ENCODE results near the gene IGHMBP2.

Gene IGHMBP2

DNA sequence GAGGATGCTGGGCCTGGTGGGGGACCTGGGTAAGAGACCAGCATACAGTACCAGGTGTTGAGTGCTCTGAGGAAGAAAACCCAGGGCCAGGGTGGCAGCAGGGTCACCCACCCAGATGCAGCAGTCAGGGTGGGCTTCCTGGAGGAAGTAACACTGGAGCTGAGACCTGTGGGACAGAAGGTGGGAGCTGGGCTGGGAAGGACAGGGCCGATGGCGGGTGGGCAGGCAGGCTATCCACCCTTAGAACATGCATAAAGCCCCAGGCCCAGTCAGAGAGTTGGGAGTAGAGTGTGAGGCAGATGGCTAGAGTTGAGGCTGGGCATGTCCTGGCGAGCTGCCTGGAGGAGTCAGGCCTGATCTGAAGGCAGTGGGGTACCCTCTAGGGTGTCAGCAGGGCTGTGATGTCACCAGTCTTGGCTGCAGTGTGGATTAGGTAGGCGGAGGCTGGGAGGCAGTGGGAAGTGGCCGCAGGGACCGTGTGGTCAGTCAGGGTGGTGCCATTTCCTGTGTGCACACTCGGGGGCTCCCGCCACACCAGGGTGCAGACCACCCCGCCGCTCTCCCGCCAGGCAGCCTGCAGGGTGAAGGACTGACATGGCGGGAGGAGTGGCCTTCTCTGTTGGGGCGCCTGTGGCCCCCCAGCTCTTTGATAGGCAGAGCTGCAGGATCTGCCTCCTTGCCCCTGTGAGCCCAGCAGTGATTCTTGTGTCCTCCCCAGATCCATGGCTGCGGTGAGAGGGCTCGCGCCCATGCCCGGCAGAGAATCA lies 35.3 kb downstream of the IGHMBP2 start:
- H3K27me3 Mint-ChIP-seq, result no peaks in the 10 kb centered on the region
- H3K9me3 Mint-ChIP-seq, result no peaks in the 10 kb centered on the region
- H3K4me3 Mint-ChIP-seq, result no peak overlapping the region
- no peak for ATAC-seq
- H3K36me3 Mint-ChIP-seq, result peaks cover 51% of the 10 kb centered on the region
- no peak overlapping the region for H3K27ac Mint-ChIP-seq
- peaks cover 13% of the 10 kb centered on the region for H3K4me1 Mint-ChIP-seq

GRCh38 chr11:68939583-68940555 lies 36.2 kb downstream of the IGHMBP2 start:
- Mint-ChIP-seq H3K27ac (no peak overlapping the region), H3K36me3 (peaks cover 51% of the 10 kb centered on the region), H3K4me1 (peaks cover 13% of the 10 kb centered on the region), H3K9me3 (no peaks in the 10 kb centered on the region), H3K27me3 (no peaks in the 10 kb centered on the region), H3K4me3 (no peak overlapping the region)
- no peak for ATAC-seq

GRCh38 chr11:68940651-68941323 lies 37.1 kb downstream of the IGHMBP2 start:
- H3K27me3 Mint-ChIP-seq, result no peaks in the 10 kb centered on the region
- peaks cover 13% of the 10 kb centered on the region for H3K4me1 Mint-ChIP-seq
- no peak overlapping the region for H3K4me3 Mint-ChIP-seq
- no peak for ATAC-seq
- H3K9me3 Mint-ChIP-seq, result no peaks in the 10 kb centered on the region
- H3K36me3 Mint-ChIP-seq, result peaks cover 43% of the 10 kb centered on the region
- H3K27ac Mint-ChIP-seq, result no peak overlapping the region

GRCh38 chr11:68941324-68942094 lies 37.8 kb downstream of the IGHMBP2 start:
- peaks cover 43% of the 10 kb centered on the region for H3K36me3 Mint-ChIP-seq
- H3K9me3 Mint-ChIP-seq, result no peaks in the 10 kb centered on the region
- H3K27me3 Mint-ChIP-seq, result no peaks in the 10 kb centered on the region
- peaks cover 13% of the 10 kb centered on the region for H3K4me1 Mint-ChIP-seq
- no peak for ATAC-seq
- peak overlapping the region; percentile 79 for H3K27ac Mint-ChIP-seq
- no peak overlapping the region for H3K4me3 Mint-ChIP-seq

DNA sequence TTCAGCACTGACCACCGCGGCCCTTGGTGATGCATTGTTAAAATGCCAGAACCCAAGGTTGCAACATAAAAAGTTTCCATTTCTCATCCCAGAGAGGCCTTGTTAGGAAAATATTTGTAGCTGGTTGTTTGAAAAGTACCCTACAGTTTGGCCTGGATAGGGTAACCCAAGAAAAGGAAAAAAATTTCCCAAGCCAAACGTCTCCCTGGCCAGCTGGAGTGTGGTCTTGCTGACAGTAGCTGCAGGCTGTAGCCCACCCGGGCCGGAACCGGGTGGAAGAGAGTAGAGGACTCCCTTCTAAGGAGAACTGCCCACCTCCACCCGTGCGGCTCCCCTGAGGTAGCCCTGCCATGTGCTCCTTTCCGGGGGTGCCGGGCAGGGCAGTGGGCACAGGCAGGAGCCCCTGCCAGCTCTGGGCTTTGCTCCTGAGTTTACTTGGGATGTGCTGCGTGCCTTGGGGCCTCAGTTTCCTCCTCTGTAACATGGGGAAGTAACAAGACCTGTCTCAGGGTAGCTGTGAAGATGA lies 38.5 kb downstream of the IGHMBP2 start:
- Mint-ChIP-seq H3K27me3 (no peaks in the 10 kb centered on the region), H3K27ac (peak overlapping the region; percentile 79), H3K36me3 (peaks cover 37% of the 10 kb centered on the region), H3K4me1 (peaks cover 13% of the 10 kb centered on the region), H3K9me3 (no peaks in the 10 kb centered on the region), H3K4me3 (no peak overlapping the region)
- no peak for ATAC-seq

GRCh38 chr11:68942751-68943271 lies 39.1 kb downstream of the IGHMBP2 start:
- Mint-ChIP-seq H3K4me3 (no peak overlapping the region), H3K36me3 (peaks cover 30% of the 10 kb centered on the region), H3K27me3 (no peaks in the 10 kb centered on the region), H3K27ac (peak overlapping the region; percentile 79), H3K9me3 (no peaks in the 10 kb centered on the region), H3K4me1 (peaks cover 13% of the 10 kb centered on the region)
- ATAC-seq, result peak; percentile 84

GRCh38 chr11:68946416-68947090 lies 42.9 kb downstream of the IGHMBP2 start:
- Mint-ChIP-seq H3K36me3 (no peaks in the 10 kb centered on the region), H3K27ac (peak overlapping the region; percentile 60), H3K9me3 (no peaks in the 10 kb centered on the region), H3K27me3 (no peaks in the 10 kb centered on the region), H3K4me3 (no peak overlapping the region), H3K4me1 (peaks cover 13% of the 10 kb centered on the region)
- ATAC-seq, result no peak

DNA sequence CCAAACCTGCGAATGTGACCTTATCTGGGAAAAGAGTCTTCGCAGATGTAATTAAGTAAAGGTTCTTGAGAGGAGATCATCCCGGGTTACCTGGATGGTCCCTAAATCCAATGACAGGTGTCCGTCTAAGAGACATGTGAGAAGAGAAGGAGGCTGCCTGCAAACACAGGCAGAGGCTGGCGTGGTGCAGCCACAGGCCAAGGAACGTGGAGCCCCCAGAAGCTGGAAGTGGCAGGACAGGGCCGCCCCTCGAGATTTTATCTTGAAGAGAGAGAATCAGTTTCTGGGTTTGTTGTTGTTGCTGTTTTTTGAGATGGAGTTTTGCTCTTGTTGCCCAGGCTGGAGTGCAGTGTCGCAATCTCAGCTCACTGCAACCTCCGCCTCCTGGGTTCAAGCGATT lies 43.5 kb downstream of the IGHMBP2 start:
- Mint-ChIP-seq H3K4me3 (no peak overlapping the region), H3K9me3 (no peaks in the 10 kb centered on the region), H3K27ac (peak overlapping the region; percentile 60), H3K4me1 (peaks cover 13% of the 10 kb centered on the region), H3K27me3 (no peaks in the 10 kb centered on the region), H3K36me3 (no peaks in the 10 kb centered on the region)
- ATAC-seq, result no peak

DNA sequence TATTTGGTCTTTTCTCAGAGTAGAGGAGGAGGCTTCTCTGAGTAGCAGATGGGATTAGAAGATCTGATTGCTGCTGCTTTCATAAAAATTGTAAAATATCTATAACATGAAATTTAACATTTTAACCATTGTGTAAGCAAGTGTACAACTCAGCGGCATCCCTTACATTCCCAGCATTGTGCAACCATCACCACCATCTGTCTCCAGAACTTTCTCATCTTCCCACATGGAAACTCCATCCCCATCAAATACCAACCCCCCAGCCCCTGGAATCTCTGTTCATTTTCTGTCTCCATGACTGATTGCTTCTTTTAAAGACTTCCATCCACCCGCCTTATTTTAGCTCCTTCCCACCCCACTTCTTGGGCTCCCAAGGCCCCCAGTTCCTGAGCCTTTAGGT lies 44.8 kb downstream of the IGHMBP2 start:
- H3K9me3 Mint-ChIP-seq, result no peaks in the 10 kb centered on the region
- H3K4me1 Mint-ChIP-seq, result peaks cover 2% of the 10 kb centered on the region
- H3K27me3 Mint-ChIP-seq, result peaks cover under 1% of the 10 kb centered on the region
- no peak overlapping the region for H3K27ac Mint-ChIP-seq
- no peak for ATAC-seq
- H3K4me3 Mint-ChIP-seq, result no peak overlapping the region
- H3K36me3 Mint-ChIP-seq, result no peaks in the 10 kb centered on the region

GRCh38 chr11:68948935-68949334 lies 45.2 kb downstream of the IGHMBP2 start:
- Mint-ChIP-seq H3K36me3 (no peaks in the 10 kb centered on the region), H3K27me3 (peaks cover 5% of the 10 kb centered on the region), H3K4me3 (no peak overlapping the region), H3K9me3 (no peaks in the 10 kb centered on the region), H3K4me1 (no peaks in the 10 kb centered on the region), H3K27ac (no peak overlapping the region)
- ATAC-seq, result no peak

DNA sequence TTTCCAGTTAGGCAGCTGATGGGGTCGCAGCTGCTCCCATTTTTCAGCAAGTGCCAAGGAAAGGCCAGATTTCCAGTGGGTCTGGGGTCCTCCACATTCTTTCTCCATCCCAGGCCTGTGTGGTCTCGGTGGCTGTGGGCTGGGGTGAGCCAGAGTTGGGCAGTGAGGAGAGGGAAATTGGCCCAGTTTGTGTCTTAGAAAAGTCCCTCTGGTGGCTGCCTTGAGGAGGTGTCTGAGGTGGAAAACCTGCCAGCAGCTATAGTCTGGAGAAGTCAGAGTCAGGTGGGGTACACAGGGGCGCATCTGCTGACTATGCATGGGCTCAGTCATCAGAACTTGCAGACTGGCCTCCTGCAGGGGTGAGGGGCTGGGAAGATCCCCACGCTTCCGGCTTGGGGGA lies 46.6 kb downstream of the IGHMBP2 start:
- Mint-ChIP-seq H3K27ac (no peak overlapping the region), H3K9me3 (no peaks in the 10 kb centered on the region), H3K27me3 (peaks cover 11% of the 10 kb centered on the region), H3K4me1 (peaks cover 2% of the 10 kb centered on the region), H3K36me3 (no peaks in the 10 kb centered on the region), H3K4me3 (no peak overlapping the region)
- no peak for ATAC-seq

DNA sequence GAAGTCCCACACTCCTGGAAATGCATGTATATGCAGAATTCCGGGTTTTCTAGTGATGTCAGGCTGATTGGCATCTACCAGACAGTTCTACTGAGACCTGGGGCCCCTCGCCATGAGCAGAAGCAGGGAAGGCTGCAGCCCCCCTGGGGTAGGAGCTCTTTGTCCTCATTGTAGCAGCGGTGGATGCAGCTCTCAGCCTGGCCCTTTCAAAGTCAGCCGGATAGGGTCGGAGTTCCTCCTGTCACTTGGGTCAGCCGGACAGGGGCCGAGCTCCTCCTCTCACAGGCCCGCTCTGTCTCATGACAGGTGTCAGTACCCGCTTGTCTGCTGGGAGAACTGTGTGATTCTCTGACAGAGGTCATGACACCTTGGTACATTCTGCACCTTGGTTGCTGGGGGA lies 47.1 kb downstream of the IGHMBP2 start:
- H3K4me1 Mint-ChIP-seq, result peaks cover 6% of the 10 kb centered on the region
- H3K27me3 Mint-ChIP-seq, result peaks cover 16% of the 10 kb centered on the region
- H3K27ac Mint-ChIP-seq, result no peak overlapping the region
- no peaks in the 10 kb centered on the region for H3K36me3 Mint-ChIP-seq
- H3K4me3 Mint-ChIP-seq, result no peak overlapping the region
- no peaks in the 10 kb centered on the region for H3K9me3 Mint-ChIP-seq
- no peak for ATAC-seq

DNA sequence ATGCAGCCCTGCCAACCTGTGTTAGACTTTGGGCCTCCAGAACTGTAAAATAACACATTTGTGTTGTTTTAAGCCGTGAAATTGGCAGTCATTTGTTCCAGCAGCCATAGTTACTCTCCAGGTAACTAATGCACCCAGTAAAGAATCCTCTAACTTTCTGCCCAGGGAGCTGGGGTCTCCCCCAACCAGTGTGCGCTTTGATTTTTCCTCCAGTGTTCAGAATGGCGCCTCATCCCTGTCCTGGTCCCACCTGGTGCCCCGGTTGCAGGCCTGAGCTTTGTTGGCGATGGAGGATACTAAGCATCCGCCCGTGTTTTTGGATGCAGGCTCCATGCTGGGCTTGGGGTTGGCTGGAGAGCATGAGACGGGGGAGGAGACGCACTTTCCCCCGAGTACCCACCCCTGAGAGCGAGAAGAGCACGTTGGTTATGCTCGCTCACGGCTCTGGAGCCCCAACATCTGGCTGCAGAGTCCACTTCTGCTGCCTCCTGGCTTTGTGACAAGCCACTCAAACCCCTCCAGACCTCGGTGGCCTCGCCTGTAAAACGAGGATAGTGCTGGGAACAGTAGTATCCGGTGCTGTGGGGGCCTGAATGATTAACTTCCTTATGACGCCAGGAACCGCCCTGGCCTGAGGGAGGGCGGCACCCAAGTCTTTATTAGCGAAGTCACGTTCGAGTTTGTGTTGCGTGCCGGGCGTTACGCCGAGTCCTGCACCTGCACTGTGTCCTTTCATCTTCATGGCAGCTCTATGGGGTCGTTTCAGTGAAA lies 51.3 kb downstream of the IGHMBP2 start:
- H3K4me3 Mint-ChIP-seq, result no peak overlapping the region
- peaks cover 48% of the 10 kb centered on the region for H3K27me3 Mint-ChIP-seq
- no peaks in the 10 kb centered on the region for H3K36me3 Mint-ChIP-seq
- H3K27ac Mint-ChIP-seq, result peak overlapping the region; percentile 72
- H3K4me1 Mint-ChIP-seq, result peaks cover 14% of the 10 kb centered on the region
- peak; percentile 53 for ATAC-seq
- H3K9me3 Mint-ChIP-seq, result no peaks in the 10 kb centered on the region

All from stimulated activated memory B cell treated with anti-CD40 and anti-IgM and Interleukin-4, amounts not matched to agents 10 μg/mL and 1 μg/mL and 100 μg/mL, for 72 hours (primary cell).